ENCODE measurements around the gene ZCCHC14.

ZCCHC14 gene

GRCh38 chr16:87356491-87356853, 136.4 kb downstream of the ZCCHC14 start:
- DNase-seq, result no peak
